GM10248 (cell line): ENCODE results near the gene LRRC18.

Experiments used
- CTCF ChIA-PET: fragments of 300-600 bp; sonication (Branson Sonifier 250); formaldehyde crosslinking; extraction: SDS; loops from one replicate; lab custom pipeline; 2021; ENCODE audit warnings: antibody characterized with exemption; lab: Yijun Ruan, JAX
- POLR2A ChIA-PET: fragments of 350-650 bp; sonication (Branson Sonifier 250); formaldehyde crosslinking; extraction: SDS; loops from one replicate; lab custom pipeline; 2020; ENCODE audit warnings: antibody characterized with exemption; lab: Yijun Ruan, JAX
- DNase-seq: peaks from one replicate; pipeline ENCODE4 v3.0.0; 2012; ENCODE audit errors: extremely low spot score
- TF ChIP-seq, protein P1 (sequence below): IDR thresholded peaks from 2 replicates; pipeline ENCODE4 v1.5.1; 2012; ENCODE audit warnings: mild to moderate bottlenecking, low read depth; ENCODE audit errors: extremely low read depth, missing control alignments, control extremely low read depth

LRRC18 gene

DNA sequence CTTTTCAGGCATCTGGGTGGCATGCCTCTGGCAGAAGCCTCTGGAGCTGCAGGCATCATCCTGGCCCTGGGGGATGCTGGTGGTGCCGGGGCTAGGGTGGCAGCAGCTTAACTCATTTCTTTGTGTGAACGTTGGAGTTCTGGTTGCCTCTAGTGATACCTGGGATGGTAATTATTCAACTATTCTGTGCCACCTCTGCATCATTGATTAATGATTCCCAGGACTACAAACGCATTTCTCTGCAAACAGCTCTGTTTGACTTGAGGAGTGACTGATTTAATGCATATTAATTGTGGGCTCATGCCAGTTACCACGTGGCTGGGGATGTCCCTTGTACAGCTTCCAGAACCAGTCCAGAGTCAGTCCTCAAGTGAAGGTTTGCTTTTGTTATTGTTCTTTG is 55.9 kb downstream of the LRRC18 start:
- TF ChIP-seq, protein P1, sequence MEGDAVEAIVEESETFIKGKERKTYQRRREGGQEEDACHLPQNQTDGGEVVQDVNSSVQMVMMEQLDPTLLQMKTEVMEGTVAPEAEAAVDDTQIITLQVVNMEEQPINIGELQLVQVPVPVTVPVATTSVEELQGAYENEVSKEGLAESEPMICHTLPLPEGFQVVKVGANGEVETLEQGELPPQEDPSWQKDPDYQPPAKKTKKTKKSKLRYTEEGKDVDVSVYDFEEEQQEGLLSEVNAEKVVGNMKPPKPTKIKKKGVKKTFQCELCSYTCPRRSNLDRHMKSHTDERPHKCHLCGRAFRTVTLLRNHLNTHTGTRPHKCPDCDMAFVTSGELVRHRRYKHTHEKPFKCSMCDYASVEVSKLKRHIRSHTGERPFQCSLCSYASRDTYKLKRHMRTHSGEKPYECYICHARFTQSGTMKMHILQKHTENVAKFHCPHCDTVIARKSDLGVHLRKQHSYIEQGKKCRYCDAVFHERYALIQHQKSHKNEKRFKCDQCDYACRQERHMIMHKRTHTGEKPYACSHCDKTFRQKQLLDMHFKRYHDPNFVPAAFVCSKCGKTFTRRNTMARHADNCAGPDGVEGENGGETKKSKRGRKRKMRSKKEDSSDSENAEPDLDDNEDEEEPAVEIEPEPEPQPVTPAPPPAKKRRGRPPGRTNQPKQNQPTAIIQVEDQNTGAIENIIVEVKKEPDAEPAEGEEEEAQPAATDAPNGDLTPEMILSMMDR: no peak
- DNase-seq: no peak

DNA sequence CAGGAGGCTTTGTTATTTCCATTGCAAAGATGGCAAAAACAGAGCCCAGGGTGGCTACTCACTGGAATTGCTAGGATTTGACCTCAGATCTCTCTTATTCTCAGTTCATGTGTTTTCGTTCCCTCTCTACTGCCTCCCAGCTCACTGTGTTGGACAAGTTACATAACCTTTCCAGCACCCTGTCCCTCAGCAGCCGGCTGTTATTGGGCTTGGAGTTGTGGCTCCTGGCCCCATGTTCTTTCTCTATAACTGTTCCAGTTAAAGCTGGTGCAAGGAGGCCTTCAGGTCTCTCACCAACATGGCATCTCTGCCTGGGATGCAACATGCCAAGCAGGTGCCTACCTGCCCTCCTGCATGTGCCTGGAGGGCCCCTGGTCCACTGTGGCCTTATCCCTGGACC is 56.8 kb downstream of the LRRC18 start:
- CTCF ChIA-PET: no interaction called here
- DNase-seq: no peak
- TF ChIP-seq, protein P1: no peak
- POLR2A ChIA-PET: no interaction called here

More for the DNA sequence above, 55.9 kb downstream of the LRRC18 start:
- ChIA-PET POLR2A (no interaction called here), CTCF (no interaction called here)

DNA sequence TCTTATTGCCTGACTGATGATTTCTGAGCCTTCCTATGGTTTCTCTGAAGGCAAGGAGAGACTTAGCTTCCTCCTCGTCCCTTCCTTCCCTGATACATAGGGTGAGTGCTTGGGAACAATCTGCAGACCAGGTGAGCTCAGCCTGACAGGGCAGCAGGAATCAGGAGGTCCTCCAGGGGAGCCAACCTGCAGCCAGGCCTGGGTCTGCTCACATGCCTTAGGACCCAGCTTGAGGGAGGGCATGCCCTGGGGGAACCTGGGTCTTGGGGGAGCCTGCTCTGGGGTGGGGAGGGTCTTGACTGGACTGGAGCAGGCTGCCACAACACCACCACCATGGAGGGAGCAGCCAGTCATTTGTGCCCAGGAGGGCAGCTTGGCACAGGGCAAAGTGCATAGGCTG is 57.7 kb downstream of the LRRC18 start:
- TF ChIP-seq, protein P1: no peak
- no peak for DNase-seq
- POLR2A ChIA-PET: no interaction called here
- CTCF ChIA-PET: no interaction called here

DNA sequence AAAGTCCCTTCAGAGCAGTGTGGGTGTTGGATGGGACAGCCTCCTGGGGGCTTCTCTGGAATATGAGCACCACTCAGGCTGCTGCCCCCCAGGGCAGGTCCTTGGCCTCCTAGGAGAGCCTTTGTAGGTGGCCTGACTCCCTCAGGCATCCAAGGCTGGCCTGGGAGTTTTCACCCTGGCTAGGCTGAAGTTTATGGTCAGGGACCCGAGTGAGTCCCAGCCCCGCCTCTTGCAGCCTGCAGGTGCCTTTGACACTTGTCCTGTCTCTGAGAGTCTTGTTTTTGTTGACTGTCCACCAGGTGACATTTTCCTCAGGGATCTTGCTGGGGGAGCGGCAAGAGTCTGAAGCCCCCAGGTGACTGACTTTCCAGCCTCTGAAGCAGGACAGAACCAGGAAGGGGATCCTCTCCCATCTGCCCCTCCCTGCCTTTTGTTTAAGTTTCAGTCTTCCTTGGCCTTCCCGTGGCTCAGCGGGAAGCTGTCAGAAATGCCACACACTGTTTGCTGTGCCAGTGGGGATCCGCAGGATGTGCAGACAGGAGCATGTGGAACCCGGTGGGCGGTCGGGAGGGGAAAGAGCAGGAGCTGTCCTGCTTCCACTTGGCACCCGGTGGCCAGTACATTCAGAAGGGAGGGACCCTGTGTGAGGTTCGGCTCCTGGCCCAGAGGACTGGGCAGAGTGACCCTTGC is 59.5 kb downstream of the LRRC18 start:
- TF ChIP-seq, protein P1: no peak
- CTCF ChIA-PET: no interaction called here
- peak; percentile 11 for DNase-seq
- POLR2A ChIA-PET: no interaction called here

DNA sequence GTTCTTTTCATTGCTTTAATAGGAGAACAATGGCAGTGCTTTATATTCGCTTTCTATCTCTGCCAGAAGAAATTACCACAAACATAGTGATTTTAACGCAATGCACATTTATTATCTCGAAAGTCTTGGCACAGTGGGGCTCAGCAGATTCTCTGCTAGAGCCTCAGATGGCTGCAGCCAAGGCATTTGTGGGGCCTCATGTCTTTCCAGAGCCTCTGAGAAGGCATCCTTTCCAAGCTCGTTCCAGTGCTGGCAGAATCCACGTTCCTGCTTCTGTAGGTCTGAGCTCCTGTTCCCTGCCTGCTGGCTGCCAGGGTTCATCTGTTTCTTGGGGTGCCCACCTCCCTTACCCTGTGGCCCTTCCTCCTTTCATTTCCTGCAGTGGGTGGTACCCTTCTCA is 60.2 kb downstream of the LRRC18 start:
- TF ChIP-seq, protein P1: no peak
- CTCF ChIA-PET: no interaction called here
- POLR2A ChIA-PET: no interaction called here
- DNase-seq: peak; percentile 4

DNA sequence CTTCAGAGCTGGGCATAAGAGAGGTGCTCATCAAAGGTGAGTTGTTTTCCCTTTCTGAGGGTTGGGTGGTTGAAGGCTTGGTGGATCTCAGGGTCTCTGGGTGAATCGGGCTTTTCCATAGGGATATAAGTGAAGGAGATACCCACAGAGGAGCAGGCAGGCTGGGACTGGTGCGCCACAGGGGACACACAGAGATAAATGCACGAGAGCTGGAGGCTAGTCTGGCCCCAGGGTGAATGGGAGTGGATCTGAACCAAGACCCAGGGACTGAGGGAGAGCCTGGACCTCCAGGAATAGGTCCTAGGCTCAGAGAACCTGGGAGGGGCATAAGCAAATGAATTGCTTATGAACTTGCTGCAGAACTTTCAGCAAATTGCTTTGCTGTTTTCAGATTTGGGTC is 61.5 kb downstream of the LRRC18 start:
- POLR2A ChIA-PET: no interaction called here
- CTCF ChIA-PET: no interaction called here
- TF ChIP-seq, protein P1: no peak
- DNase-seq: no peak

DNA sequence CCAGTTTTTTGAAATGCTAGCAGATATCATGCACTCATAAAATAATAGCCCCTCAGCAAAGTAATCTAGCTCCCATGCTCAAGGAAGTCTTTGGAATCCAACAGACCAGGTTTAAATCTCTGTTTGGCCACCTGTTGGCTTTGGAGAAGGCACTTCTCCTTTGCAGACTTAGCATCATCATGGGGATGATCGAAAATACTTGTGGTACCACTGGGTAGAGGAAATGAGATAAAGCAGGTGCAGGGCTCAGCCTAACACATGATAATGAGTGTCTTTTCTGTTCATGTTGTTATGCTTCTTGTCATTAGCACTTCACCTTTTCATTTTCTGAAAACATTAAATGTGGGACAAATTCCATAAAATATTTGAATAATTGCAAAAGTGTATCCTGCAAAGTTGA is 67.4 kb downstream of the LRRC18 start:
- TF ChIP-seq, protein P1: no peak
- CTCF ChIA-PET: interaction anchor here (1.0 to 1.6 kb wide), 4 partner anchors 8 to 319 kb away, joined by 3 read pairs; no protein-coding TSS in a partner anchor
- DNase-seq: no peak
- POLR2A ChIA-PET: no interaction called here
